Measurements from ENCODE around the gene SLC25A25. TPM values are rescaled to one million over a fixed set of nuclear protein-coding genes. Genes with fewer than 3 reads are reported as not detected.

Gene SLC25A25
- total and polyA plus RNA-seq, 10 of the 15 experiments (the other 5 are each of a cell fraction or from before 2014, with no cell fraction given): 0.04 to 17.1 (median 12.4) TPM; not detected in 1

GRCh38 chr9:128065907-128066712 lies 1.9 kb upstream of the SLC25A25 start:
- TF ChIP-seq ZSCAN29 (IDR thresholded peaks at IDR 0.05): no peak
- TF ChIP-seq, protein P1, sequence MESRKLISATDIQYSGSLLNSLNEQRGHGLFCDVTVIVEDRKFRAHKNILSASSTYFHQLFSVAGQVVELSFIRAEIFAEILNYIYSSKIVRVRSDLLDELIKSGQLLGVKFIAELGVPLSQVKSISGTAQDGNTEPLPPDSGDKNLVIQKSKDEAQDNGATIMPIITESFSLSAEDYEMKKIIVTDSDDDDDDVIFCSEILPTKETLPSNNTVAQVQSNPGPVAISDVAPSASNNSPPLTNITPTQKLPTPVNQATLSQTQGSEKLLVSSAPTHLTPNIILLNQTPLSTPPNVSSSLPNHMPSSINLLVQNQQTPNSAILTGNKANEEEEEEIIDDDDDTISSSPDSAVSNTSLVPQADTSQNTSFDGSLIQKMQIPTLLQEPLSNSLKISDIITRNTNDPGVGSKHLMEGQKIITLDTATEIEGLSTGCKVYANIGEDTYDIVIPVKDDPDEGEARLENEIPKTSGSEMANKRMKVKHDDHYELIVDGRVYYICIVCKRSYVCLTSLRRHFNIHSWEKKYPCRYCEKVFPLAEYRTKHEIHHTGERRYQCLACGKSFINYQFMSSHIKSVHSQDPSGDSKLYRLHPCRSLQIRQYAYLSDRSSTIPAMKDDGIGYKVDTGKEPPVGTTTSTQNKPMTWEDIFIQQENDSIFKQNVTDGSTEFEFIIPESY (IDR thresholded peaks at IDR 0.05): no peak
- peak; percentile 44 for TF ChIP-seq BCL3 (IDR thresholded peaks at IDR 0.05; ENCODE audit: borderline replicate concordance, insufficient read depth, low read depth, low read length, poor library complexity, severe bottlenecking)
- no peak for TF ChIP-seq IKZF1 (conservative IDR thresholded peaks at IDR 0.05)
- TF ChIP-seq NR2F1 (conservative IDR thresholded peaks at IDR 0.05): peak; percentile 55
- 0 out of 2 replicates have a peak, but pooled peaks have one; percentile 15 for TF ChIP-seq POLR2AphosphoS2 (IDR thresholded peaks at IDR 0.05; ENCODE audit: low read depth, low read length)
- peak; percentile 84 for TF ChIP-seq ZNF24 (IDR thresholded peaks at IDR 0.05)
- no peak for TF ChIP-seq SMARCA5 (IDR thresholded peaks at IDR 0.05)
- peak; percentile 26; the same call in 1 of the 2 replicates for TF ChIP-seq NR2C1 (IDR thresholded peaks at IDR 0.05)
- no peak for FAIRE-seq
- in situ Hi-C loops (cut with MboI): no loop called here

More at GRCh38 chr9:128065907-128066712, 1.9 kb upstream of the SLC25A25 start:
- ChIA-PET POLR2A (interaction anchor here (0.6 to 2.9 kb wide), 6 partner anchors 9 to 295 kb away, joined by 3 to 10 read pairs (median 6); no protein-coding TSS in a partner anchor), RAD21 (ENCODE audit: unreplicated experiment) (interaction anchor here (1.8 to 2.8 kb wide), 3 partner anchors 12 to 32 kb away, joined by 8 to 10 read pairs (median 9); no protein-coding TSS in a partner anchor), CTCF (interaction anchor here (0.6 to 2.9 kb wide), 5 partner anchors 31 to 153 kb away, joined by 3 to 18 read pairs (median 5); no protein-coding TSS in a partner anchor), SMC1A (ENCODE audit: uncharacterized antibody, unreplicated experiment) (interaction anchor here (0.9 to 1.5 kb wide), 2 partner anchors 32 to 52 kb away, joined by 3 to 6 read pairs; no protein-coding TSS in a partner anchor)
- intact Hi-C loops (cut with micrococcal nuclease; ENCODE audit: unreplicated experiment): loop anchor here (10.0 kb wide), 1 partner anchor 281 kb away; the partner anchor contains the start of gene CDK9
- Histone ChIP-seq H3K4me2 (ENCODE audit: control insufficient read depth, insufficient read depth) (peak overlapping the region; percentile 100), H4K20me1 (ENCODE audit: control insufficient read depth, insufficient read depth) (no peaks in the 10 kb centered on the region), H3K36me3 (ENCODE audit: control insufficient read depth in 2 of 2, insufficient read depth in 2 of 2, low read length in 1 of 2) (peaks cover 0 to 5% of the 10 kb centered on the region in 2 experiments; a peak in 2 of 4 replicates), H3K4me3 (peak overlapping the region; percentile 78), H3K9me3 (replicated peaks; ENCODE audit: control insufficient read depth, insufficient read depth, low read length) (no peaks in the 10 kb centered on the region), H3K79me2 (ENCODE audit: control insufficient read depth, insufficient read depth, low read length) (peaks cover 43% of the 10 kb centered on the region), H3K9ac (ENCODE audit: control insufficient read depth, insufficient read depth, low read length) (peak overlapping the region; percentile 89; the same call in 1 of the 2 replicates), H2AFZ (ENCODE audit: control insufficient read depth, low read depth, low read length) (no peak overlapping the region), H3K4me1 (ENCODE audit: control insufficient read depth, insufficient read depth, low read length) (peaks cover 26% of the 10 kb centered on the region), H3K27me3 (replicated peaks in 1 of 2; ENCODE audit: control insufficient read depth in 2 of 2, insufficient read depth in 2 of 2, low read length in 1 of 2) (no peaks in the 10 kb centered on the region), H3K27ac (ENCODE audit: control insufficient read depth, insufficient read depth) (peak overlapping the region; percentile 99)
- ATAC-seq (no peak), DNase-seq (ENCODE audit: low read depth, low spot score) (no peak)
- 83% methylated on average over 18 of the region's 18 CpGs for WGBS (ENCODE audit: insufficient coverage, insufficient replicate concordance, low lambda C conversion rate, missing lambda C conversion rate)
- no TSS peak for BruUV-seq (replicated peaks)

All from GM12878 (cell line).